ENCODE data around the gene CEP350.

DNA sequence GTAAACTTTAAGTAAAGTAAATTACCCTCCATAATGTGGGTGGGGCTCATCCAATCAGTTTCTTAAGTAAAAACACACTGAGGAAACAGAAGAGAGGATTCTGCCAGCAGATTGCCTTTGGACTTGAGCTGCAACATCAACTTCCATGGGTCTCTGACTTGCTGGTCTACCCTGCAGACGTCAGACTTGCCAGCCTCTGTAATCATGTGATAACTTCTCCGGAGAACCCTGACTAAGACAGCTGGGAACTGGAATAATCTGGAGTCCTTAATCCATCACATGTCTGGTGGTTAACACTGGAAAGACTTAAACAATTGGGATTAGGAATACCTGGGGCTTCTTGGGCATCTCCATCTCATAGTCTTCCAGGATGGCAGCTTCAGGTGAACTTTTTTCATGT lies 13.2 kb upstream of the CEP350 start:
- TF ChIP-seq, protein P1, sequence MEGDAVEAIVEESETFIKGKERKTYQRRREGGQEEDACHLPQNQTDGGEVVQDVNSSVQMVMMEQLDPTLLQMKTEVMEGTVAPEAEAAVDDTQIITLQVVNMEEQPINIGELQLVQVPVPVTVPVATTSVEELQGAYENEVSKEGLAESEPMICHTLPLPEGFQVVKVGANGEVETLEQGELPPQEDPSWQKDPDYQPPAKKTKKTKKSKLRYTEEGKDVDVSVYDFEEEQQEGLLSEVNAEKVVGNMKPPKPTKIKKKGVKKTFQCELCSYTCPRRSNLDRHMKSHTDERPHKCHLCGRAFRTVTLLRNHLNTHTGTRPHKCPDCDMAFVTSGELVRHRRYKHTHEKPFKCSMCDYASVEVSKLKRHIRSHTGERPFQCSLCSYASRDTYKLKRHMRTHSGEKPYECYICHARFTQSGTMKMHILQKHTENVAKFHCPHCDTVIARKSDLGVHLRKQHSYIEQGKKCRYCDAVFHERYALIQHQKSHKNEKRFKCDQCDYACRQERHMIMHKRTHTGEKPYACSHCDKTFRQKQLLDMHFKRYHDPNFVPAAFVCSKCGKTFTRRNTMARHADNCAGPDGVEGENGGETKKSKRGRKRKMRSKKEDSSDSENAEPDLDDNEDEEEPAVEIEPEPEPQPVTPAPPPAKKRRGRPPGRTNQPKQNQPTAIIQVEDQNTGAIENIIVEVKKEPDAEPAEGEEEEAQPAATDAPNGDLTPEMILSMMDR (IDR thresholded peaks at IDR 0.05), result no peak
- TF ChIP-seq EP300 (IDR thresholded peaks at IDR 0.05) (no peak), POLR2A (IDR thresholded peaks at IDR 0.05) (no peak), POLR2AphosphoS5 (IDR thresholded peaks at IDR 0.05) (no peak)
